IPS-18a (cell line): ENCODE results near the gene SPEF2.

ENCODE experiments used
- H3K27ac ChIP-seq: one replicate; pipeline ENCODE4 v1.5.1; 2013; ENCODE audit warnings: low read length
- H3K27me3 ChIP-seq: one replicate; pipeline ENCODE4 v1.6.1; 2013; ENCODE audit warnings: mild to moderate bottlenecking, low read length; ENCODE audit not compliant: control insufficient read depth, insufficient read depth
- H3K36me3 ChIP-seq: one replicate; pipeline ENCODE4 v1.6.1; 2013; ENCODE audit warnings: low read depth, low read length; ENCODE audit not compliant: control insufficient read depth
- H3K4me1 ChIP-seq: one replicate; pipeline ENCODE4 v1.6.1; 2013; ENCODE audit warnings: low read depth, low read length; ENCODE audit not compliant: control insufficient read depth
- H3K4me3 ChIP-seq: one replicate; pipeline ENCODE4 v1.5.1; 2013; ENCODE audit warnings: low read length
- H3K9ac ChIP-seq: one replicate; pipeline ENCODE4 v1.6.1; 2013; ENCODE audit warnings: mild to moderate bottlenecking, low read length, moderate library complexity
- H3K9me3 ChIP-seq: one replicate; pipeline ENCODE4 v1.6.1; 2013; ENCODE audit warnings: low read depth, low read length; ENCODE audit not compliant: control insufficient read depth

Gene SPEF2

GRCh38 chr5:35785601-35786085 lies 168.0 kb downstream of the SPEF2 start:
- no peak overlapping the region for H3K4me3 ChIP-seq
- H3K9me3 ChIP-seq = no peaks in the 10 kb centered on the region
- H3K36me3 ChIP-seq = no peaks in the 10 kb centered on the region
- H3K27me3 ChIP-seq = no peaks in the 10 kb centered on the region
- H3K9ac ChIP-seq = no peak overlapping the region
- no peaks in the 10 kb centered on the region for H3K4me1 ChIP-seq
- H3K27ac ChIP-seq = no peak overlapping the region

GRCh38 chr5:35788724-35789123 lies 171.1 kb downstream of the SPEF2 start:
- no peak overlapping the region for H3K9ac ChIP-seq
- no peak overlapping the region for H3K27ac ChIP-seq
- no peaks in the 10 kb centered on the region for H3K9me3 ChIP-seq
- H3K27me3 ChIP-seq = no peaks in the 10 kb centered on the region
- H3K4me1 ChIP-seq = no peaks in the 10 kb centered on the region
- H3K36me3 ChIP-seq = no peaks in the 10 kb centered on the region
- H3K4me3 ChIP-seq = no peak overlapping the region

GRCh38 chr5:35789732-35790456 lies 172.2 kb downstream of the SPEF2 start:
- Histone ChIP-seq H3K27me3 (no peaks in the 10 kb centered on the region), H3K9me3 (no peaks in the 10 kb centered on the region), H3K36me3 (no peaks in the 10 kb centered on the region), H3K4me1 (peaks cover 6% of the 10 kb centered on the region), H3K27ac (no peak overlapping the region), H3K9ac (no peak overlapping the region), H3K4me3 (no peak overlapping the region)

DNA sequence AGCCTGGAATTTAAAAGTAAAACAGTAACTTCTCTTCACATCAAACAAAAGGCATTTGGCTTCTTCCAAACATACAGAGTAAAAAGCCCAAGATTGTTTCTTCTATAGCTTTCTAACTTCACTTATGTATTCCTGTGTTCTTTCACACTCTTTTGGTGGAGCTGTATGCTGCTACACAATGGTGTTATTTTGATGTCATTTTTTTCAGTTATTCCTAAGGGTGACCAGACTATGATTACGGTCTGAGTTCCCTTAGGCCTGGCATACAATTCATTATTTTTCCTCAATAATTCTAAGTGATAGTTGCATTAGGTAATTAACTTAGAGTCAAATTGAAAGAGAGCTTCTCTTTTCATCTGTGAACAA lies 172.8 kb downstream of the SPEF2 start:
- peaks cover 8% of the 10 kb centered on the region for H3K4me1 ChIP-seq
- no peaks in the 10 kb centered on the region for H3K27me3 ChIP-seq
- no peaks in the 10 kb centered on the region for H3K9me3 ChIP-seq
- no peak overlapping the region for H3K9ac ChIP-seq
- no peaks in the 10 kb centered on the region for H3K36me3 ChIP-seq
- no peak overlapping the region for H3K4me3 ChIP-seq
- H3K27ac ChIP-seq = no peak overlapping the region

DNA sequence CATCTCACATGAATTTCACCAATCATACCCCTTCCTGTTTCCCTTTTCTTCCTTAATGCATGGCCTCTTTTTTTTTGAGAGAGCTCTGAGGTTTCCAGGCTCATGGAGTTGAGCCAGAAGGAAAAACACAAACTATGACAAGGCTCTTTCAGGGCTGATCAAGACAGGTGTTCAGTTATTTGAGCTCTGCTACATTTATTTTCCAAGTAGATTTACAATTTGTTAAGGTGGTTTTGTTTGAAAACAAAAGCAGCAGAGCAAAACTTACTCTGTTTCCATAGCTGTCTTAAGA lies 176.6 kb downstream of the SPEF2 start:
- H3K9ac ChIP-seq = no peak overlapping the region
- no peaks in the 10 kb centered on the region for H3K27me3 ChIP-seq
- H3K9me3 ChIP-seq = no peaks in the 10 kb centered on the region
- no peaks in the 10 kb centered on the region for H3K36me3 ChIP-seq
- peaks cover 8% of the 10 kb centered on the region for H3K4me1 ChIP-seq
- no peak overlapping the region for H3K27ac ChIP-seq
- no peak overlapping the region for H3K4me3 ChIP-seq

- no peaks in the 10 kb centered on the region for H3K36me3 ChIP-seq
- no peaks in the 10 kb centered on the region for H3K27me3 ChIP-seq
- H3K27ac ChIP-seq = no peak overlapping the region
- H3K4me1 ChIP-seq = peaks cover 8% of the 10 kb centered on the region
- H3K9me3 ChIP-seq = no peaks in the 10 kb centered on the region
- no peak overlapping the region for H3K9ac ChIP-seq
- H3K4me3 ChIP-seq = no peak overlapping the region
These were observed 177.2 kb downstream of the SPEF2 start for GRCh38 chr5:35794684-35795375.

DNA sequence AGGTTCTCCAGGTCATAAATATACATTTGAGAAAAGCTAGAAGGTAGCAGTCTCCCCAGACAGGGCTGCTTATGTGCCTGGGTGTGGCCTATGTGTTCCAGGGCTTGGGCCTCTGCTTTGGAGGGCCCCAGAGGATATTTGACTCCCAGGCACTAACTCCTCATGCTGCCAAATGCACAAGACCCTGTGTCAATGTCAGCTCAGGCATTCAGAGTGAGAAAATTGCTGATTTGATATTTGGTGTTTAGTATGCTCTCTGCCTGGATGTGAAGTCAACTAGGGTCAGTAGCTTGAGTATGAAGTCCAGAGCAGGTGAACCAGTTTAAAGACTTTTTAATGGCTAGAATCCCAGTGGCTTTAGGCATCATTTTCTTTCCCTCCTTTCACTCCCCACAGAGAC lies 181.5 kb downstream of the SPEF2 start:
- Histone ChIP-seq H3K27me3 (no peaks in the 10 kb centered on the region), H3K27ac (no peak overlapping the region), H3K36me3 (no peaks in the 10 kb centered on the region), H3K4me1 (peaks cover 8% of the 10 kb centered on the region), H3K9ac (no peak overlapping the region), H3K9me3 (no peaks in the 10 kb centered on the region), H3K4me3 (no peak overlapping the region)

- H3K9me3 ChIP-seq = no peaks in the 10 kb centered on the region
- no peak overlapping the region for H3K9ac ChIP-seq
- no peak overlapping the region for H3K27ac ChIP-seq
- H3K4me1 ChIP-seq = peaks cover 4% of the 10 kb centered on the region
- no peaks in the 10 kb centered on the region for H3K27me3 ChIP-seq
- no peak overlapping the region for H3K4me3 ChIP-seq
- H3K36me3 ChIP-seq = no peaks in the 10 kb centered on the region
These were observed 182.1 kb downstream of the SPEF2 start for GRCh38 chr5:35799753-35800152.

GRCh38 chr5:35803191-35803651 lies 185.6 kb downstream of the SPEF2 start:
- Histone ChIP-seq H3K36me3 (no peaks in the 10 kb centered on the region), H3K27ac (no peak overlapping the region), H3K9me3 (no peaks in the 10 kb centered on the region), H3K27me3 (no peaks in the 10 kb centered on the region), H3K9ac (no peak overlapping the region), H3K4me1 (no peaks in the 10 kb centered on the region), H3K4me3 (no peak overlapping the region)

- Histone ChIP-seq H3K9me3 (no peaks in the 10 kb centered on the region), H3K4me1 (no peaks in the 10 kb centered on the region)
These were observed 186.6 kb downstream of the SPEF2 start for GRCh38 chr5:35804201-35804653.

DNA sequence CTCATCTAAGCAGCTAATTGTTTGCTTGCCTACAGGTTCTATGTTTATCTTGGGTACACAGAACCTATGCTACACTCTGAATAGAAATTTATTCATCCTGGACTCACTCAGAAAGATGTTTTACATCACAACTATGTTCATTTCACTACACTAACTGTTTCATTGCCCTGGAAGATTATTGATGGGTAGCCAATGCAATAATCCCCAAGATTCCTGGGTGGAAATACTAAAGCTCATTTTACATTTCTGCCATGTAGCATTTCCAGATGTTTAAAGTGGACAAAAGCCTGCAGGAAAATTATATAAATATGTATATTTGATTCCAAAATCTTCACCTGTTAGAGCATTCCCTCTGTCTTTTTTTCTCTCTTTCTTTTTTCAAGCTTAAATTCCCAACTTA lies 187.2 kb downstream of the SPEF2 start:
- Histone ChIP-seq H3K4me1 (no peaks in the 10 kb centered on the region), H3K4me3 (no peak overlapping the region), H3K9ac (no peak overlapping the region), H3K36me3 (no peaks in the 10 kb centered on the region), H3K9me3 (no peaks in the 10 kb centered on the region), H3K27ac (no peak overlapping the region), H3K27me3 (no peaks in the 10 kb centered on the region)

More at GRCh38 chr5:35804201-35804653, 186.6 kb downstream of the SPEF2 start:
- Histone ChIP-seq H3K36me3 (no peaks in the 10 kb centered on the region), H3K9ac (no peak overlapping the region), H3K27ac (no peak overlapping the region), H3K27me3 (no peaks in the 10 kb centered on the region), H3K4me3 (no peak overlapping the region)

DNA sequence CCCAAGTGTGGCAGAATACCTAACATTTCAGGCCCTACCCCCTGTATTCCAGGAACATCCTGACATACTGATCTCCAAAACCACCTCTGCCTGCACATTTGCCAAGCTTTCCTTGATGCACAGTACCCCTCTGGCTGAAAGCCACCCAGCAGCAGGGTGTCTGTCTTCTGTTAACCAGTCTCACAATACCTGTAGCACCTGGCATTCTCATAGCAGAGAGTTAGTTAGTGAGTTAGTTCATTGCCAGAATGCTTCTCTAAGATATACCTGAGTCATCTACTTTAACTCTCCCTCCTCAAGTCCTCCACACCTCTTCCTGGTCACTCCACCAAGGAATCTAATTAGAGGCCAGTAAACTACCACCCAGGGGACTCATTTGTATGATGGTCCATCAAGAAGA lies 192.9 kb downstream of the SPEF2 start:
- Histone ChIP-seq H3K27me3 (no peaks in the 10 kb centered on the region), H3K9ac (no peak overlapping the region), H3K36me3 (no peaks in the 10 kb centered on the region), H3K4me3 (no peak overlapping the region), H3K4me1 (no peaks in the 10 kb centered on the region), H3K27ac (no peak overlapping the region), H3K9me3 (no peaks in the 10 kb centered on the region)
